MV-4-11 (cell line): ENCODE measurements around the gene C20orf144.
A peak's percentile ranks its signal among the peaks of the same experiment; 100 is the strongest.

Source experiments
- DNase-seq: peaks from one replicate; lab custom pipeline; 2025; lab: John Stamatoyannopoulos, UW

Gene C20orf144

GRCh38 chr20:33650111-33650752 is 11.9 kb upstream of the C20orf144 start:
- no peak for DNase-seq

GRCh38 chr20:33650753-33651561 is 11.2 kb upstream of the C20orf144 start:
- DNase-seq: no peak

DNA sequence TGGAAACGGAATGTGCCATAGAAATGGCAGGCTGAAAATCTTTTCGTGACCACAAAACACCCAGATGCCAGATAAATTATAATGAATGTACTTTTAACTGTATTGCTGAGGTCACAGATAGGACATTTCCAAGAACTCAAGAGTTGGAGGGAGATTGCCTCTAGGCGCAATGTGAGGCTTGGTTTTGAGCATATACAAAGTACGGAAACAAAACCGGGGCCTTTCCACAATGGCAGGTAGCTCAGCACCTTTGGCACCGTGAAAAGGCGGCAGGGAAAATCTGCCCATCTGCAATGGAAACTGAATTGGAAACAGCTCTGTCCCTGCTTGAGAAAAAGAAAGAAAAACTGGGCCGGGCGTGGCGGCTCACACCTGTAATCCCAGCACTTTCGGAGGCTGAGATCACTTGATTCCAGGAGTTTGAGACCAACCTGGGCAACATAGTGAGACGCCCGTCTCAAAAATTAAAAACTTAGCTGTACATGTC is 10.5 kb upstream of the C20orf144 start:
- DNase-seq: no peak

DNA sequence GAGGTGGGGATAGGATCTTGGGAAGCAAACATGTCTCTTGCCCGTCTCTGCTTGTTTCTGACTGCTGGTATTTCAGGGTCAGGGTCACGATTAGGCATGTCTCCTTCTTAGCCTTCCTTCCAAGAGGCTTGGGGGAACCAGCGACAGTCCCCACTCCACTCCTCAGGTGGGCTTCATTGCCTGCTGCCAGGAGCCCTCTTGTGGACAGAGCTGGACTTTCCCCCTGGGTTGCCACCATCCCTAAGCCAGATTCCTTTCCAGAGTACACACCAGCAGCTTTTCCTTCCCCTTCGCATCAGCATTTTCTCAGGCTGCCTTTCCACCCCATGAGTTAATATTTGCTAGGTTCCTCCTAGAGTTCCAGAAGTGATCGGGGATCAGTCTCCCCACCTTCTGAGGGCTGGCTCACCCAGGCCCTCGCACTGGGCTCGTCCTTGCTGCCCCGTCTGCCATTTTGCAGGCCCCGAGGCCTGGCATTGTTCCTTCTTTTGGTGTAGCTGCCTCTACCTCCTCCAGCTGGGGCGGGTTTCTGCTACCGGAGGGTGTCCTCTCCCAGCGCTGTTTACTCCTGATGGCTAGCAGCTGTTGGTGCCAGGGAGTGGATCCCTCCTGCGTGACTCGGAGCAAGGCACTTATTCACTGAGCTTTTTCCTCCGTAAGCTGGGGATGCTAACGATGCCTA is 8.8 kb upstream of the C20orf144 start:
- no peak for DNase-seq

DNA sequence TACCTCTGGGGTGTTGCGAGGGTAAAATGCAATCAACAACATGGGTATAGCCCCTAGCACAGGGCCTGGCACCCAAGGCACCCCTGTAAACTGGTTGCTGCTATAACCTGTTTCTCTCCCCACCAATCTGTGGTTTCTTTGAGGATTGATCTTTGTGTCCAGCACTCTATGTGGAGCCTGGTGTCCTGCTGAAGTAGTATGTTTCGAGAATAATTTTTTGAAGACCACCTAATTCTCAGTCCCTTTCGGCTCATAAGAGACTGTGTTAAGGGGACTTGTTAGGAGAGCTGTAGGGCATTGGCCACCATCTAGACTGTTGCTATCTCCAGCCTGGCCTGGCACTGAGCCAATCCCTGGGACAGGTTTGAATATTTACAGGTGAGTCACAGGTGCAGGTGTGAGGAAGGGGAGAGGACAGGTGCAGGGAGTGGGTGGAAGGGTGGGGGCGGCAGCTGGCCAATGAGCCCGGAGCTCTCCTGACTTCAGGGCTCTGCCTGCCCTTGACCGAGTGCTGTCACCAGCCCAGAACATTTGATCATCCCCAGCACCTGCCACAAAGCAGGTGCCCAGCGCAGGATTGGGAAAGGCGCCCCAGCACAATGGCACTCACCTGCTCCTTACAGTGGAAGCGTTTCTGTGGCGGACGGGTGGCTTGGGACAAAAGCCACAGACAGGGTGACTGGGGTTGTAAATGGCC is 8.1 kb upstream of the C20orf144 start:
- DNase-seq: no peak

DNA sequence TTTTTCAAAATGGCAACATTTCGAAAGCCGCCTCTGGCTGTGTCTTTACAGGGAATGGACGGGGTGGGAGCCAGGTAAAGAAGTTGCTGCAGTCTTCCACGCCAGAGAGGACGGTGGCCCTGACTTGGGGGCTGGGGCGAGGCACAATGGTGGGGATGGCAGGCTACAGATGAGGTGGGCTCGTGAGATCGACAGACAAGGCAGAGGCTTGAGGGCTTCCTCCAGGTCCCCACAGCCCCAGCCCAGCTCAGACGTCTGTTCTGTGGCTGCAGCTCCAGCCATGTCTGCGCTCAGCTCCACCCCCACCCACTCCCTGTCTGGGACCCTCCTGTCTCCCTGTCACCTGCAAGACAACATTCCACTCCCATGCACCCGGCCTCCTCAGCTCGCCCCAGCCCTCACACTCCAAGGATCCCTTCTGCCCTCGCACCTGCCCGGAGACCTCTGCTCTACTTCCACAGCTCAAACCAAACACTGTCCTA is 7.4 kb upstream of the C20orf144 start:
- no peak for DNase-seq

- no peak for DNase-seq
These were observed 7.0 kb upstream of the C20orf144 start for GRCh38 chr20:33655164-33655563.

GRCh38 chr20:33656010-33656782 is 5.9 kb upstream of the C20orf144 start:
- DNase-seq: no peak

DNA sequence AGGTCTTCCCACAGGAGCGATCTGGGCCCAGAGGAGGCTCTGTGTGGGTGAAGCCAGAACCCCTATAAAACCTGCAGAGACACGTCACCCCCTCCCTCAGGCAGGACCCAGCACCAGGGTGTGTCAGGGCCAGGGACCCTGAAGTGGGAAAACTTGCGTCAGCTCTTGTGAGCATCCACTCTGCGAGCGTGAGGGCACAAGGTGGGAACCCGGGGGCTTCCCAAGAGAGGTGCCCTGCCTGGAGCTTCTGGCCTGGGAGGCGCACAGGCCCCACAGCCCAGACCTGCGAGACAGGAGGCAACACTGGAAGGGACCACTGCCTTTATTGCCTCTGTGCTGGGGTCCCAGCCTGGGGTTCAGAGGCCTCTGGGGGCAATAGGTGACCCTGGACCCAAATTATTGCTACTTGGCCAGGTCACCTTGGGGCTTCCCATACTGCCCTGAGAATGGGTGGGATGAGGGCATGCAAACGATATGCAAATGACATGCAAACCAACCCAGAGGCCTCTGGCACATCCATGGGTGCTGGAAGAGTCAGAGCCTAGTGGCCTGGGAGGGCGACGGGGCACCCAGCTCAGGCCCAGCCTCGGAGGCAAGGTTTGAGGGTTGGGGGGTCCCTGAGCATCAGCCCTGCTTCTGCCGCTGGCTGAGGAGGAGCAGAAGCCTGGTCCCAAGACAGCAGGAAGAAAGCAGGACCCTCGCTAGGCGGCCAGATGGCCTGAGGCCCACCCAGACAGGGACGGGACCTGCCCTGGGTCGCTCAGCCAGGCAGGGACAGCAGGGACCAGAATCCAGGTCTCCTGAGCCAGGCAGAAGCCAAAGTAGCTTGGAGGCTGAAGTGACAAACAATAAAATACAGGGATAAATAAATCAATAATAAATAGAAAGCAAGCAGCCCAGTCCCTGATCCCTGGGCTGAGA is 5.1 kb upstream of the C20orf144 start:
- DNase-seq: no peak

DNA sequence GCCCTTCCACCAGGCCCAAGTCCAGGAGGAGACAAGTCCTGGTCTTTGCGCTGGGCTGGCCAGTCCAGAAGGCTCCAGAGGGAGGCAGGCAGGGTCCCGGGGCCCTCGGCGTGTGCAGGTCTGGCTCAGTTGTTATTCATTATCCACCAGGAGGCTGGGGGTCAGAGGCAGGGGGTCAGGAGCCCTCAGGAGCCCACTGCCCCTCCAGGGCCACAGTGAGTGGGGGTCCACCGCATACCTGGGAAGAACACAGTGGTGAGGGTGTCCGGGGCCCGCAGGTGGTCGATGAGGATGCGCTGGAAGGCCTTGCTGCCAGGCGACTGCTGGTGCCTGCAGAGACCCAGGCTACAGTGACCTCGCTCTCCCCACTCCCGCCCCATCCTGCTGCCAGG is 4.4 kb upstream of the C20orf144 start:
- no peak for DNase-seq

GRCh38 chr20:33658510-33658909 is 3.6 kb upstream of the C20orf144 start:
- no peak for DNase-seq

GRCh38 chr20:33658929-33659328 is 3.2 kb upstream of the C20orf144 start:
- DNase-seq: no peak

GRCh38 chr20:33659341-33660034 is 2.6 kb upstream of the C20orf144 start:
- DNase-seq: no peak

DNA sequence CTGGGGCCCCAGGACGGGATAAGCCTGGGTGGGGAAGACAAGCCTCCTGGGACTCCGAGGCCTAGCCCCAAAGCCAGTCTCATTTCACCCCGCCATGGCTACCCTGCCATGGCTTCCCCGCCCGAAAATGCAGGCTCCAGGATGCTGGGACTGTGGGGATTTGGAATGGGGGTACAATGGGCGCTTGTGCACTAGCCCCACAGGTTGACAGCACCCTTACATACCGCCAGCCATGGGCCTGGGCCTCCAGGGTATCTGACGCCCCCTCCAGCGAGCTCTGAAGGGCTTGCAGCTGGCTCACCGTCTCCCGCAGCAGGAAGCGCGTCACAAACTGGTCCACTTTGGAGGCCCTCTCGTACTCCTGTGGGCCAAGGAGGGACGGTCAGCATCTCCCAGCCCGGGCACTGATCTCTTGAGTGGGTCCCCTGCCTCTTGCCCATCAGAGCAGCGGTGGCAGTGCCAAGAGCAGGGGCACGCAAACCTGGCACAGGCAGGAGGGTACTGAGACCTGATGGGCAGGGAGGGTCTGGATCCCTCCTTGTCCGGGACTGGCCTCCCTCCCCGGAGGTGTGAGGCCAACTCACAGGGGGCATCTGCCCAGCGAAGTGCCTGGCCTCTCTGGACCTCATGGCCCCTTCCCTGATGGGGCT is 2.0 kb upstream of the C20orf144 start:
- no peak for DNase-seq

DNA sequence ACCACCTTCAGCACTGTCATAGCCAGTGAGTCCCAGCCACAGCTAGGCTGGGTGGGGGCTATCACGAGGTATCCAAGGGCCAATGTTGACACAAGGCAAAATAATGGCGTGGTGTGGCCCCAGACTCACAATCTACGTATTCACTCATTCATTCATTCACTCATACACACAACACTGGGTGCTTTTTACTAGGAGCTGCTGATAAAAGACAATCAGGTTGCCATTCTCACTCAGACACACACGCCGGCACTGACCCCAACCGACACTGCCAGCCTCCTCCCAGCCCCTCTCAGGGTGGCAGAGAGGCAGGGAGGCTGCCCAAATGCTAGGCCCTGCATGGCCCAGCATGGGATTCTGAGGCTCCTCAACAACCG is 1.5 kb upstream of the C20orf144 start:
- DNase-seq: no peak

GRCh38 chr20:33663161-33664084 is 1.3 kb downstream of the C20orf144 start:
- peak; percentile 67 for DNase-seq

GRCh38 chr20:33664085-33664761 is 2.1 kb downstream of the C20orf144 start:
- no peak for DNase-seq

DNA sequence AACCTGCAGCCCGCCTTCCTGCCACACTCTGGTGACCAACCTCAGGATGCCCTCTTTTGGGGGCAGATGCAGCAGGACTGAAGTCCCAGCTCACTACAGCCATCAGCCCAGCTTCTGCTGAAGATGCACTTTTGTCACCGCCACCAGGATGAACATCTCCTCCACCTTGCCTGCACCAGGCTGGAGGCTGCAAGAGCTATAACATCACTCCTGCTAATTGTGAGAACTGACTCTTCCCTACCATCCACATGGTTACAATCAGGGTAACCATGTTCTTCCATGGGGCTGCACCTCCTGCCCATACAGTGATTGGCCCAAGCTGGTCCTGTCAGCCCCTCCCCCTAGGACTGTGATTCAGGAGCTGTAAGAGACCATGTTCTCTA is 2.6 kb downstream of the C20orf144 start:
- DNase-seq: peak; percentile 5
